C4-2B (cell line): Measurements from ENCODE around the gene PCSK6.

Experiments
- ZFX ChIP-seq: fragments of 450-650 bp; IDR thresholded peaks from 2 replicates; pipeline ENCODE4 v1.6.1; 2017
- TF ChIP-seq, protein P1 (sequence below): fragments of 450-650 bp; conservative IDR thresholded peaks from 2 replicates; pipeline ENCODE4 v1.5.1; 2017; ENCODE audit warnings: mild to moderate bottlenecking

DNA sequence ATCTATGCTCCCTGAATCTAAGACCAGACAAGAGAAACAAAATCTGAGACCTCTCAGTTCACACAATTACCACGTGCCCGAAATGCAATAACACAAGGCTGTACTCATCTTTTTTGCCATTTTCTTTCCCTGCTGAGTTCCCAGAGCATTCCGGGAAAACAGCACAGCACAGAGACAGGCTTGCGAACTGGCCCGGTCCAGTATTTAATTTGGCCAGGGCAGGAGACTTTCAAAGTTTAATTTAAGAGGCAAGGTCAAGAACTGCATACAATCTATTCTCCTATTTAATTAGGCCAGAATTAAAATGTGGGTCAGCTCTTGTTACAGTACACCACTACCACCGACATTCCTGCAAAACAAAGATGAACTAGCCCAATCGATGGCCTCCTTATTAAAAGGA, 107.0 kb downstream of the PCSK6 start:
- TF ChIP-seq ZFX, result no peak
- TF ChIP-seq, protein P1, sequence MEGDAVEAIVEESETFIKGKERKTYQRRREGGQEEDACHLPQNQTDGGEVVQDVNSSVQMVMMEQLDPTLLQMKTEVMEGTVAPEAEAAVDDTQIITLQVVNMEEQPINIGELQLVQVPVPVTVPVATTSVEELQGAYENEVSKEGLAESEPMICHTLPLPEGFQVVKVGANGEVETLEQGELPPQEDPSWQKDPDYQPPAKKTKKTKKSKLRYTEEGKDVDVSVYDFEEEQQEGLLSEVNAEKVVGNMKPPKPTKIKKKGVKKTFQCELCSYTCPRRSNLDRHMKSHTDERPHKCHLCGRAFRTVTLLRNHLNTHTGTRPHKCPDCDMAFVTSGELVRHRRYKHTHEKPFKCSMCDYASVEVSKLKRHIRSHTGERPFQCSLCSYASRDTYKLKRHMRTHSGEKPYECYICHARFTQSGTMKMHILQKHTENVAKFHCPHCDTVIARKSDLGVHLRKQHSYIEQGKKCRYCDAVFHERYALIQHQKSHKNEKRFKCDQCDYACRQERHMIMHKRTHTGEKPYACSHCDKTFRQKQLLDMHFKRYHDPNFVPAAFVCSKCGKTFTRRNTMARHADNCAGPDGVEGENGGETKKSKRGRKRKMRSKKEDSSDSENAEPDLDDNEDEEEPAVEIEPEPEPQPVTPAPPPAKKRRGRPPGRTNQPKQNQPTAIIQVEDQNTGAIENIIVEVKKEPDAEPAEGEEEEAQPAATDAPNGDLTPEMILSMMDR, result no peak
